Common myeloid progenitor, CD34-positive (primary cell): ENCODE measurements around the gene SASS6.

Experiments used
- CTCF ChIA-PET: fragments of 350-600 bp; sonication (Branson Sonifier 250); formaldehyde crosslinking; loops from one replicate; lab custom pipeline; 2021; ENCODE audit warnings: antibody characterized with exemption; lab: Charles Lee
- POLR2A ChIA-PET: fragments of 350-600 bp; sonication (Branson Sonifier 250); formaldehyde crosslinking; loops from one replicate; lab custom pipeline; 2021; ENCODE audit warnings: antibody characterized with exemption; lab: Charles Lee
- DNase-seq, 3 donors: peaks; one replicate each; pipeline versions ENCODE4 v3.0.0 to v3.0.0-alpha.2; 2013
- H3K27ac ChIP-seq, 2 experiments: 1 replicate in 1 of 2; 2 replicates in 1 of 2; pipeline ENCODE4 v1.7.0; 2013; ENCODE audit warnings: inconsistent platforms in 2 of 2, low read length in 2 of 2, mild to moderate bottlenecking in 2 of 2, low read depth in 1 of 2, moderate library complexity in 1 of 2; ENCODE audit not compliant: severe bottlenecking in 2 of 2, insufficient read depth in 1 of 2, poor library complexity in 1 of 2
- H3K27me3 ChIP-seq, 5 experiments: replicated peaks in 2 of 5; 1 replicate in 3 of 5; 2 replicates in 2 of 5; pipeline versions ENCODE4 v1.6.1 to v1.7.0; 2013; ENCODE audit warnings: low read length in 4 of 5, mild to moderate bottlenecking in 2 of 5, moderate library complexity in 2 of 5, inconsistent platforms in 1 of 5; ENCODE audit not compliant: insufficient read depth in 5 of 5, control insufficient read depth in 4 of 5
- H3K36me3 ChIP-seq, 4 experiments: 1 replicate in 2 of 4; 2 replicates in 2 of 4; pipeline versions ENCODE4 v1.6.1 to v1.7.0; 2013; ENCODE audit warnings: low read length in 3 of 4, control low read depth in 1 of 4, mild to moderate bottlenecking in 1 of 4; ENCODE audit not compliant: control insufficient read depth in 4 of 4, insufficient read depth in 4 of 4
- H3K4me1 ChIP-seq, 4 experiments: 1 replicate in 3 of 4; 2 replicates in 1 of 4; pipeline versions ENCODE4 v1.6.1 to v1.7.1; 2013; ENCODE audit warnings: low read length in 3 of 4, mild to moderate bottlenecking in 3 of 4, control low read depth in 1 of 4, inconsistent platforms in 1 of 4, moderate library complexity in 1 of 4; ENCODE audit not compliant: control insufficient read depth in 4 of 4, insufficient read depth in 4 of 4; ENCODE audit errors: control extremely low read depth in 1 of 4
- H3K4me3 ChIP-seq, 7 experiments: 1 replicate in 4 of 7; 2 replicates in 3 of 7; pipeline versions ENCODE4 v1.5.1 to v1.7.0; 2013; ENCODE audit warnings: mild to moderate bottlenecking in 7 of 7, low read length in 6 of 7, moderate library complexity in 6 of 7, inconsistent platforms in 2 of 7, low read depth in 2 of 7, control low read depth in 1 of 7; ENCODE audit not compliant: insufficient read depth in 4 of 7, control insufficient read depth in 1 of 7; ENCODE audit errors: extremely low read depth in 1 of 7
- H3K9me3 ChIP-seq, 5 experiments: 1 replicate in 4 of 5; 2 replicates in 1 of 5; pipeline versions ENCODE4 v1.6.1 to v1.7.1; 2013; ENCODE audit warnings: low read length in 4 of 5, mild to moderate bottlenecking in 2 of 5, inconsistent platforms in 1 of 5, low read depth in 1 of 5, moderate library complexity in 1 of 5; ENCODE audit not compliant: control insufficient read depth in 4 of 5, insufficient read depth in 2 of 5; ENCODE audit errors: control extremely low read depth in 1 of 5
- WGBS: methylation state at CpG from one replicate; pipeline ENCODE4 v1.1.5; 2013; ENCODE audit not compliant: insufficient coverage; 5-methylcytosine and 5-hydroxymethylcytosine counted together

SASS6 gene

DNA sequence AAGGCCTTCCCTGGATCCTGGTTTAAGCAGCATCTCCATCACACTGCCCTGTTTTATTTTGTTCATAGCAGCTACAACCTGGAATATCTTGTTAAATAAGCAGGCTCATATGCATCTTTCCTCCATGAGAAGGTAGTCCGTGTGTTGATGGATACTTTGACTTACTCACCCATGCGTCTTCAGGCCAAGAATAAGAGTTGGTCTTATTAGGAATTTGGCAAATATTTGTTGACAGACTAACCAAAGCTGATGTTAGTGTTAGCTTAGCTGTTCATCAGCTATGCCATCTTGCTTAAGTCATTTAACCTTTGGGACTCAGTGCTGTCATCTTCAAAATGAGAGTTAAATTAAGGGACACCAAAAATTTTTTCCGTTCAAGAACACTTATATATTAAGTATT is 59.2 kb downstream of the SASS6 start:
- H3K36me3 ChIP-seq: peaks cover 11 to 79% (median 52%) of the 10 kb centered on the region in 4 experiments
- CTCF ChIA-PET: interaction anchor here (1.1 kb wide), 1 partner anchor 14 kb away, joined by 3 read pairs; no protein-coding TSS in a partner anchor

DNA sequence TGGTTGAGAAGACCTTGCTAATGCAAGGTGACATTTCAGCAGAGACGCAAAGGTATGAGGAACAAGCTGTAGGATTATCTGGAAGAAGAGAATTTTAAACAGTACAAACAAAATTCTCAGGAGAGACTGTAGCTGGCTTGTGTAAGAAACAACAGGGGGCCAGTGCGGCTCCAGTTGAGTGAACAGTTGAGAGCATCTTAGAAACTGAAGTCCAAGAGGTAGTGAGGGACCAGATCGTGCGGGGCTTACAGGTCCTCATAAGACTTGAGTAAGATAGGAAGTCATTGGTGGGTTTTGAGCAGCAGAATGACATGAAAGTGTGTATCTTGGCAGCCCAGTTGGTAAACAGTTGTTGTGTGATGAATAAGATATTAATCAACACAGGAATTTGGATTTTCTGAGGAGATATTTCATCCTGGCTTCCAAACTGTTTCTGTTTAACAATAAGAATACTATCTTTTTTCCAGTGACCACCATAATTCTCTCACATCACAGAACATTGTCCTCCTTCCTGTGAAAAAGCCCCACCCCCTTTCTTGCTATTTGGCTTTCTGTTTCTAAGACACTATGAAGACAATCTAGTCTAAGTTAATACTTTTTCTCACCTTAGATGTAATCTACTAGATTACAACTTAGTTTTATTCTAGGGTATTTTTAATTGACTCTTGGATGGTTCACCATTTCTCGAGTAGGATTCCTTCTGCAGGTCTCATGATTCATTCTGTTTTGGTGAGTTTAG is 62.4 kb downstream of the SASS6 start:
- Histone ChIP-seq H3K27ac (no peak overlapping the region), H3K27me3 (no peaks in the 10 kb centered on the region), H3K36me3 (peaks cover 13 to 80% (median 63%) of the 10 kb centered on the region in 4 experiments), H3K4me3 (no peak overlapping the region), H3K9me3 (no peaks in the 10 kb centered on the region), H3K4me1 (no peaks in the 10 kb centered on the region)
- ChIA-PET CTCF (interaction anchor here (1.3 to 1.6 kb wide), 3 partner anchors 10 to 19 kb away, joined by 3 to 5 read pairs (median 3); no protein-coding TSS in a partner anchor), POLR2A (no interaction called here)
- DNase-seq: no peak
- 100% methylated on average over 4 of the region's 5 CpGs for WGBS

More for the DNA sequence above, 59.2 kb downstream of the SASS6 start:
- Histone ChIP-seq H3K4me1 (peaks cover 0 to 10% (median 1%) of the 10 kb centered on the region in 4 experiments), H3K27me3 (no peaks in the 10 kb centered on the region), H3K27ac (no peak overlapping the region), H3K9me3 (no peaks in the 10 kb centered on the region), H3K4me3 (no peak overlapping the region)
- no CpG with 5 or more reads among the region's 3 CpGs for WGBS
- DNase-seq: no peak
- POLR2A ChIA-PET: no interaction called here

DNA sequence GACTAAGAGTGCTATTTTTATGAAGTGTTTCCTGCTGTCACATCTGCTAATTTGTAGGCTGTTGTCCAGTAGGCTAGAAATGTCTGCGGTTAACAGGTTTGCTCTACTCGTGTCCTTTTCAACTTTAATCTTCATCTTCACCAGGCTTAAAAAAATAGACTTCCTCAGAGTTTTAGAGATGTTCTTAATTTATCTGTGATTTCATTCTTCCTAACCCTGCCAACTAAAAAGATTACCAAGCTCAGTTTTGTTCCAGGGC is 66.8 kb downstream of the SASS6 start:
- no peak overlapping the region for H3K27ac ChIP-seq
- no peaks in the 10 kb centered on the region for H3K27me3 ChIP-seq
- no peaks in the 10 kb centered on the region for H3K9me3 ChIP-seq
- H3K36me3 ChIP-seq: peaks cover 22 to 76% (median 62%) of the 10 kb centered on the region in 4 experiments
- CTCF ChIA-PET: interaction anchor here (0.6 to 2.0 kb wide), 3 partner anchors 10 to 132 kb away, joined by 3 to 8 read pairs (median 3); no protein-coding TSS in a partner anchor
- DNase-seq: no peak
- no peaks in the 10 kb centered on the region for H3K4me1 ChIP-seq
- POLR2A ChIA-PET: no interaction called here
- no CpG with 5 or more reads among the region's 2 CpGs for WGBS
- no peak overlapping the region for H3K4me3 ChIP-seq

DNA sequence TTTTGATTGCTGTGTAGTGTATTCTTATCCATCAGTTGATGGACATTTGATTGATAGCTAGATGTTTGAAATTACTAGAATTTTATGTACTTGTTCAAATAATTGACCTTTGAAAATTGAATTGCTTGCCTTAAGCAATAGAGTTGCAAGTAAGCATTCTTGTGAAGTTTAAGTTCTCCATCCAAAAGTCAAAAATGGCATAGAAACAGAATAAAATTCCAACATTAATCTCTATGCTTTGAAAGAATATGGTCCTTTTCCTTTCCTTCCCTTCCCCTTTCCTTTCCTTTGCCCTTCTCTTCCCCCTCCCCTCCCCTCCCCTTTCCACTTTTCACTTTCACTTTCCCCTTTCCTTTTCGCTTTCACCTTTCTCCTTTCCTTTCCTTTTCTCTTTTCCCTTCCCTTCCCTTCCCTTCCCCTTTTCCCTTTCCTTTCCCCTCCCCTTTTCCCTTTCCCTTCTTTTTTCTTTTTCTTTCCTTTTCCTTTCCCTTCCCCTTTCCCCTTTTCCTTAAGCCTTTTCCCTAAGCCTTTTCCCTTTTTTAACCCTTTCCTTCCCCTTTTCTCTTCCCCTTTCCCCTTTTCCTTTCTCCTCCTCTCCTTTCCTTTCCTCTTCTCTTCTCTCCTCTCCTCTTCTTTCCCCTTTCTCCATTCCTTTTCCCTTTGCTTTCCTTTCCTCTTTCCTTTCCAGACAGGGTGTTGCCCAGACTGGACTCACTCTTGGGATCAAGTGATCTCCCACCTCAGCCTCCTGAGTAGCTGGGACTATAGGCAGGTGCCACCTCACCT is 67.4 kb downstream of the SASS6 start:
- CTCF ChIA-PET: interaction anchor here (0.6 to 2.0 kb wide), 2 partner anchors 11 to 132 kb away, joined by 3 to 8 read pairs; no protein-coding TSS in a partner anchor
- POLR2A ChIA-PET: no interaction called here
- Histone ChIP-seq H3K4me3 (no peak overlapping the region), H3K4me1 (no peaks in the 10 kb centered on the region), H3K27me3 (no peaks in the 10 kb centered on the region), H3K27ac (peak overlapping the region in 1 of 2 experiments; percentile 21), H3K9me3 (no peaks in the 10 kb centered on the region), H3K36me3 (peaks cover 24 to 76% (median 61%) of the 10 kb centered on the region in 4 experiments)
- WGBS: 85% methylated on average over 1 of the region's 1 CpG
- no peak for DNase-seq

DNA sequence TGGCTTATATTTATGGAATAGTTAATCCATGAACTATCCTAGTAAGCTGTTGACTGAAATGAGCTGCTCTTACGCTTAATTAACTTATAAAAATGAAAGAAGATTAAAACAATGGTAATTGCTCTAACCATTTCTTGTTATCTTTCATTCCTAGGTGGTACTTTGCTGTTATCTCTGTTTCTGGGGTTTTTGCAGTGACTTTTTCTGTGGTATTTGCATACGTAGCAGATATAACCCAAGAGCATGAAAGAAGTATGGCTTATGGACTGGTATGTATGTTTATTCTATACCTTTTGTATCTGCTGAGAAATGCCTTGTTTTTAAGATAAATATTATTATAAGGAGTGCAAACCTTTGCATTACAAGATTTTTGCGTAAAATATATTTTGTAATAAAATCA is 71.0 kb downstream of the SASS6 start:
- no peaks in the 10 kb centered on the region for H3K4me1 ChIP-seq
- H3K4me3 ChIP-seq: no peak overlapping the region
- H3K36me3 ChIP-seq: peaks cover 16 to 59% (median 44%) of the 10 kb centered on the region in 4 experiments
- H3K9me3 ChIP-seq: no peaks in the 10 kb centered on the region
- ChIA-PET POLR2A (no interaction called here), CTCF (no interaction called here)
- peak in 1 of 3 donors; percentile 30 for DNase-seq
- H3K27me3 ChIP-seq: no peaks in the 10 kb centered on the region
- no peak overlapping the region for H3K27ac ChIP-seq
- WGBS: no CpG with 5 or more reads among the region's 3 CpGs

DNA sequence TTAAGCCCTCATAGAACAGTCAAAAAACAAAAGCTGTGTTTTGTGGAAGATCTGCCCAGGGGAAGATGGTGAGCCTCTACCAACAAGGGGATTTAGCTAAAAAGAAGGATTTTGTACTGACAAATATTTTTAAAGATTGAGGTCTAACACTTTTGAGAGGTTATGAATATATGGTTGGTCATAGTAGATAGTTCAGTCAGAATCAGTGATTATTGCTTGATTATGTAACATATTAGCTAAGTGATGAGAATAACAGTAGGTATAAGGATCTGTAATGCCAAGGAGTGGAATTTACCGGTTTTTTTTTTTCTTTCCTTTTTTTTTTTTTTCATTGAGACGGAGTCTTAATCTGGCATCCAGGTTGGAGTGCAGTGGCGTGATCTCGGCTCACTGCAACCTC is 79.0 kb downstream of the SASS6 start:
- CTCF ChIA-PET: interaction anchor here (1.9 kb wide), 1 partner anchor 11 kb away, joined by 8 read pairs; no protein-coding TSS in a partner anchor
- 98% methylated on average over 4 of the region's 4 CpGs for WGBS
- DNase-seq: no peak
- peaks cover 3 to 19% (median 12%) of the 10 kb centered on the region in 4 experiments for H3K36me3 ChIP-seq
- POLR2A ChIA-PET: no interaction called here
- H3K27ac ChIP-seq: no peak overlapping the region
- H3K9me3 ChIP-seq: no peaks in the 10 kb centered on the region
- no peak overlapping the region for H3K4me3 ChIP-seq
- H3K4me1 ChIP-seq: peaks cover 3 to 16% (median 12%) of the 10 kb centered on the region in 4 experiments
- H3K27me3 ChIP-seq: no peaks in the 10 kb centered on the region

DNA sequence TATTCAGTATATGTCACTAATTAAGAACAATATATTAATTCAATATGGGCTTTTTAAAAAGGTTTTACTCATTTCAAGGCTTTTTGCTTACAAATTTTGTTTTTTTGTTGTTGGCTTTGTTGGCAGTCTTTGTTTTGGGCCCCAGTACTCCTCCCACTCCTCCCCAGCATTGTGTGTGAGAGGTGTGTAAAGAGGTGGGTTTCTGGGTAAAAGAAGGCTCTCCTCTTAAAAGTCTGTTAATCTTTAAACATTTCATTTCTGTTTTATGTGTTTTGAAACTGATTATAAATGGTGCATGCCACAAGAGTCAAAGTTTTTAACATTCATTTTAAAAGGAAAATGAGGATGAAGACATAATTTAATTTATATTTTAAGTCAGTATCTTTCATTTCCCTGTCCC is 79.6 kb downstream of the SASS6 start:
- no peak for DNase-seq
- Histone ChIP-seq H3K27me3 (no peaks in the 10 kb centered on the region), H3K36me3 (peaks cover 3 to 19% (median 11%) of the 10 kb centered on the region in 4 experiments), H3K9me3 (no peaks in the 10 kb centered on the region), H3K4me3 (no peak overlapping the region), H3K4me1 (peaks cover 8 to 22% (median 16%) of the 10 kb centered on the region in 4 experiments), H3K27ac (no peak overlapping the region)
- CTCF ChIA-PET: interaction anchor here (1.9 kb wide), 1 partner anchor 12 kb away, joined by 8 read pairs; no protein-coding TSS in a partner anchor
- POLR2A ChIA-PET: no interaction called here
